Neural progenitor cell (in vitro differentiated cells): ENCODE data around the gene AQP3.

Experiments
- EZH2 ChIP-seq: fragments of 200-600 bp; sonication (generic); IDR thresholded peaks from 2 replicates; pipeline ENCODE4 v1.6.1; 2017; ENCODE audit warnings: antibody characterized with exemption, mild to moderate bottlenecking, moderate library complexity
- EZH2phosphoT487 ChIP-seq: fragments of 200-600 bp; sonication (generic); IDR thresholded peaks from 2 replicates; pipeline ENCODE4 v1.6.1; 2017; ENCODE audit warnings: antibody characterized with exemption
- TF ChIP-seq, protein P1 (sequence below): fragments of 200-600 bp; sonication (generic); IDR thresholded peaks from 2 replicates; pipeline ENCODE4 v1.5.1; 2017; ENCODE audit warnings: antibody characterized with exemption, mild to moderate bottlenecking

DNA sequence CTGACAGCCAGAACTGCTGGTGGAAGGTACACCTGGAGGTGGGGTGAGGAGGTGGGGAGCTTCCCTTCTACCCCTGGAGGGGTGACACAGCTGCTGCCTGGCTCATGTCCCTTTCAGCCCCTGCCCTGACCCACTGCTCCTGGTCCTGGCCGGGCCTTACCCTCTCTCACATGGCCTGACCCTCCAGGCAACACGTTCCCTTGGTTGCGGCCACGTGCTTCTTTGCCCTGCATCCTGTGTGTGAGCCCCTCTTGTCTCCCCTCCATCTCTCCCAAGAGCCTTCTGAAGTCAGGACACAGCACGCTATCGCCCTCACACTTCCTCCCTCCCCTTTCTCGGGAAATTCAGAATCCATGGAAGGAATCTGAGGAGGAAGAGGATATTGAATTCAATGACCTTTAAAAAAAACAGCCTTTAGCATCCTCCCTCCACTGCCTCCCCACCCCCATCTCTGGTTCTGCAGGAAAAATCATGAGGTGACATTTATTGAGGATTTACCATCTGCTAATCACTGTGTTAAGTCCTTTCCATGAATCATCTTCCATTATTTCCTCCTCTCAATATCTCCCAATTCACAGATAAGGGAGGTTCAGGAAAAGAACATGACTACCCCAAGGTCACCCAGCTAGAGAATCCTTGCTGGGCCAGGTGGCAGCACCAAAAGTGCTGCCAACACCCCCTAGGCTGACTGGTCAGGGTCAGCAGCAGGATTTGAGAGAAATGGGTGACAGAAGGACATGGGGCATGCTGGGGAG, 8.3 kb downstream of the AQP3 start:
- TF ChIP-seq, protein P1, sequence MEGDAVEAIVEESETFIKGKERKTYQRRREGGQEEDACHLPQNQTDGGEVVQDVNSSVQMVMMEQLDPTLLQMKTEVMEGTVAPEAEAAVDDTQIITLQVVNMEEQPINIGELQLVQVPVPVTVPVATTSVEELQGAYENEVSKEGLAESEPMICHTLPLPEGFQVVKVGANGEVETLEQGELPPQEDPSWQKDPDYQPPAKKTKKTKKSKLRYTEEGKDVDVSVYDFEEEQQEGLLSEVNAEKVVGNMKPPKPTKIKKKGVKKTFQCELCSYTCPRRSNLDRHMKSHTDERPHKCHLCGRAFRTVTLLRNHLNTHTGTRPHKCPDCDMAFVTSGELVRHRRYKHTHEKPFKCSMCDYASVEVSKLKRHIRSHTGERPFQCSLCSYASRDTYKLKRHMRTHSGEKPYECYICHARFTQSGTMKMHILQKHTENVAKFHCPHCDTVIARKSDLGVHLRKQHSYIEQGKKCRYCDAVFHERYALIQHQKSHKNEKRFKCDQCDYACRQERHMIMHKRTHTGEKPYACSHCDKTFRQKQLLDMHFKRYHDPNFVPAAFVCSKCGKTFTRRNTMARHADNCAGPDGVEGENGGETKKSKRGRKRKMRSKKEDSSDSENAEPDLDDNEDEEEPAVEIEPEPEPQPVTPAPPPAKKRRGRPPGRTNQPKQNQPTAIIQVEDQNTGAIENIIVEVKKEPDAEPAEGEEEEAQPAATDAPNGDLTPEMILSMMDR = no peak
- TF ChIP-seq EZH2phosphoT487 (no peak), EZH2 (no peak)
